ENCODE results near the gene RNU4-1. TPM values are rescaled to one million over a fixed set of nuclear protein-coding genes. Genes with fewer than 3 reads are reported as not detected.

RNU4-1 gene
- polyA plus RNA-seq, 1 donor from 2014 or later, result not detected

- Histone ChIP-seq H3K79me2 (replicated peaks; ENCODE audit: insufficient read depth, low read length) (no peaks in the 10 kb centered on the region), H3K4me3 (ENCODE audit: low read length) (no peak overlapping the region), H3F3A (ENCODE audit: insufficient read depth, low read length, poor library complexity, severe bottlenecking) (no peaks in the 10 kb centered on the region), H3K9me3 (ENCODE audit: low read length) (no peaks in the 10 kb centered on the region), H3K9me2 (ENCODE audit: insufficient read depth, low read length) (no peaks in the 10 kb centered on the region), H3K27me3 (ENCODE audit: insufficient read depth, low read depth, low read length) (no peaks in the 10 kb centered on the region), H3K27ac (ENCODE audit: low read length) (no peak overlapping the region), H3K36me3 (ENCODE audit: insufficient read depth, low read length) (no peaks in the 10 kb centered on the region), H3K9ac (ENCODE audit: low read length) (no peak overlapping the region), H4K20me1 (ENCODE audit: insufficient read depth) (no peaks in the 10 kb centered on the region), H3K4me2 (ENCODE audit: low read length) (no peak overlapping the region), H2AFZ (ENCODE audit: low read depth, low read length) (no peak overlapping the region)
- no peak for TF ChIP-seq CTCF (IDR thresholded peaks at IDR 0.05; ENCODE audit: poor library complexity, severe bottlenecking)
- TF ChIP-seq MXI1 (conservative IDR thresholded peaks at IDR 0.05; ENCODE audit: poor library complexity, severe bottlenecking), result no peak
- TF ChIP-seq REST (IDR thresholded peaks at IDR 0.05; ENCODE audit: borderline replicate concordance), result no peak
- TF ChIP-seq SMC3 (conservative IDR thresholded peaks at IDR 0.05; ENCODE audit: poor library complexity), result no peak
- no peak for TF ChIP-seq RAD21 (conservative IDR thresholded peaks at IDR 0.05)
- TF ChIP-seq POLR2AphosphoS5 (IDR thresholded peaks at IDR 0.05), result no peak
- TF ChIP-seq EZH2 (IDR thresholded peaks at IDR 0.05; ENCODE audit: borderline replicate concordance, insufficient read depth, low read length, poor library complexity, severe bottlenecking), result no peak
- TF ChIP-seq EP300 (conservative IDR thresholded peaks at IDR 0.05; ENCODE audit: poor library complexity, severe bottlenecking), result no peak
Observed at GRCh38 chr12:120286768-120287490, 6.1 kb downstream of the RNU4-1 start.

GRCh38 chr12:120284381-120284780, 8.7 kb downstream of the RNU4-1 start:
- no peak overlapping the region for H3K4me3 ChIP-seq (ENCODE audit: low read length)
- H3K9me2 ChIP-seq (ENCODE audit: insufficient read depth, low read length), result no peaks in the 10 kb centered on the region
- H3K36me3 ChIP-seq (ENCODE audit: insufficient read depth, low read length), result no peaks in the 10 kb centered on the region
- H3K79me2 ChIP-seq (replicated peaks; ENCODE audit: insufficient read depth, low read length), result no peaks in the 10 kb centered on the region
- no peaks in the 10 kb centered on the region for H3K9me3 ChIP-seq (ENCODE audit: low read length)
- H4K20me1 ChIP-seq (ENCODE audit: insufficient read depth), result no peaks in the 10 kb centered on the region
- no peak overlapping the region for H2AFZ ChIP-seq (ENCODE audit: low read depth, low read length)
- H3K9ac ChIP-seq (ENCODE audit: low read length), result no peak overlapping the region
- H3K27me3 ChIP-seq (ENCODE audit: insufficient read depth, low read depth, low read length), result no peaks in the 10 kb centered on the region
- no peak overlapping the region for H3K4me2 ChIP-seq (ENCODE audit: low read length)
- TF ChIP-seq EP300 (conservative IDR thresholded peaks at IDR 0.05; ENCODE audit: poor library complexity, severe bottlenecking) (no peak), CTCF (IDR thresholded peaks at IDR 0.05; ENCODE audit: poor library complexity, severe bottlenecking) (no peak), MXI1 (conservative IDR thresholded peaks at IDR 0.05; ENCODE audit: poor library complexity, severe bottlenecking) (no peak), SMC3 (conservative IDR thresholded peaks at IDR 0.05; ENCODE audit: poor library complexity) (no peak), RAD21 (conservative IDR thresholded peaks at IDR 0.05) (no peak), REST (IDR thresholded peaks at IDR 0.05; ENCODE audit: borderline replicate concordance) (no peak), EZH2 (IDR thresholded peaks at IDR 0.05; ENCODE audit: borderline replicate concordance, insufficient read depth, low read length, poor library complexity, severe bottlenecking) (no peak), TAF1 (IDR thresholded peaks at IDR 0.05; ENCODE audit: low read depth) (no peak), POLR2AphosphoS5 (IDR thresholded peaks at IDR 0.05) (no peak)
- H3K27ac ChIP-seq (ENCODE audit: low read length), result no peak overlapping the region
- no peaks in the 10 kb centered on the region for H3F3A ChIP-seq (ENCODE audit: insufficient read depth, low read length, poor library complexity, severe bottlenecking)

Data from neural cell (in vitro differentiated cells).